Activated CD4-positive, alpha-beta T cell treated with anti-CD3 and anti-CD28 coated beads, Interleukin-2, Interleukin-4, amounts not matched to agents 100 ng/mL and 50 ng/mL, durations not matched to agents 16 hours and 8 hours (primary cell): ENCODE measurements around the gene RPP40.
"Not testable (repeated sequence)": the region's sequence is repeated elsewhere in the genome, so short reads cannot be mapped to it uniquely, and the experiment has no call there.

Source experiments
- DNase-seq: peaks from one replicate; pipeline ENCODE4 v3.0.0-alpha.2; 2020; ENCODE audit warnings: low spot score

The RPP40 gene, protein sequence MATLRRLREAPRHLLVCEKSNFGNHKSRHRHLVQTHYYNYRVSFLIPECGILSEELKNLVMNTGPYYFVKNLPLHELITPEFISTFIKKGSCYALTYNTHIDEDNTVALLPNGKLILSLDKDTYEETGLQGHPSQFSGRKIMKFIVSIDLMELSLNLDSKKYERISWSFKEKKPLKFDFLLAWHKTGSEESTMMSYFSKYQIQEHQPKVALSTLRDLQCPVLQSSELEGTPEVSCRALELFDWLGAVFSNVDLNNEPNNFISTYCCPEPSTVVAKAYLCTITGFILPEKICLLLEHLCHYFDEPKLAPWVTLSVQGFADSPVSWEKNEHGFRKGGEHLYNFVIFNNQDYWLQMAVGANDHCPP

DNA sequence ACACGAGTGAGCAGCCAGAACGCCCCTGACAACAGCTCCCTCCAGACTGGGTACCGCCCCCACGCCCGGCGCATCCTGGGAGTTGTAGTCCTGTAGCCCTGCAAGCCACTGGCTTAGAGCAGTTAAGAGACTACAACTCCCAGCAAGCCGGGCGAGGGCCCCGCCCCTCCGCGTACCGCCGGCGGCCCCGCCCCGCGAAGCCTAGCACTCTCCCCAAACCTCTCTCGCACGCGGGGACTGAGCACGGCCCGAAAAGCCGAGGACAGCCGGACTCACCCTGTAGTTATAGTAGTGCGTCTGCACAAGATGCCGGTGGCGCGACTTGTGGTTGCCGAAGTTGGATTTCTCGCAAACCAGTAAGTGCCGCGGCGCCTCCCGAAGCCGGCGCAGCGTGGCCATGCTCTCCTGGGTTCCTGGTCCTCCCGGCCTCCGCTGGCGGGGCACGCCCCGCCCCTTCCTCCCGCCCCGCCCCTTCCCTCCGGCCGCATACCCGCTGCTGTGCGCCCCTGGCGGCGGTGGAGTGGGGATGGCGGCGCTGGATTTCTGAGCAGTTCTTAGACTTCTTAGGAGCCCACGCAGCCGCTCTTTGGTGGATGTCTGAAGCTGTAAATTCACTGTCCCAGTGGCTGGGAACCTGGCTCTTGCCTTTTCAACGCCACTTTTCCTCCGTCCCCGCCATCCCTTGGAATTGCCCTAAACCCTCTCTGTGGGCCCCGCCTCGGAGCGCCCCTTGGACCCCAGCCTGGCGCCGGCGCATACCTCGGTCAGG, at the start of gene RPP40:
Gene RPP40, minus strand, starts transcription at position 434 of the 769 bp plus-strand sequence. Its CDS starts 35 bp downstream, at position 399.
- peak; percentile 98 for DNase-seq

DNA sequence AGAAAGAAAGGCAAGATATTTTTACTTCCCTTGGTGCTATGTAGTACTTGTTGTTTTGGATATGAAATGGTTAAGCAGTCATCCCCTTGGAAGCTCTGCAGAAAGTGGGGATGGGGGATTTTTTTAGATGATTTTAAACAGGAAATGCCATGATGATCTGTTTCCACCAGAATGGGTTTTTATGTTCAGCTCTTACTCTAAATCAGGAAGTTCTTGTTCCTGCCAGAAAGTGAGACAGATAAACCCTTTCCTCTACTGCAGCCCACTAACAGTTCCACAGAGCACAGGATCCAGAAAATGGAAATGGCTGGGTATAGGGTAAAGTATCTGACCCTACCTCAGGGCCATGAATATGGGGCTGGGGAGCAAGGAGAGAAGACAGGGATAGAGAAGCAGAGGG, 49.2 kb upstream of the RPP40 start:
- no peak for DNase-seq

DNA sequence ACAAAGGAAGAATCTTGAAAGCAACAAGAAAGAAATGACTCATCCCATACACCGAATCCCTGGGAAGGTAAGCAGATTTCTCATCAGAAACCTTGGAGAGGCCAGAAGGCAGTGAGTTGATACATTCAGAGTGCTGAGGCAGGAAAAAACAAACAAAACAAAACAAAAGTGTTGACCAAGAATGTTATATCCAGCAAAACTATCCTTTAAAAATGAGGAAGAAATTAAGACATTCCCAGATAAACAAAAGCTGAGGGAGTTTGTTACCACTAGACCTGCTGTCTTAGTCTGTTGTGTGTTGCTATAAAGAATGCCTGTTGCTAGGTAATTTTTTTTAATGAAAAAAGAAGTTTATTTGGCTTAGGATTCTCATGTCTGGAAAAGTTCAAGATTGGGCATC, 47.6 kb upstream of the RPP40 start:
- no peak for DNase-seq

DNA sequence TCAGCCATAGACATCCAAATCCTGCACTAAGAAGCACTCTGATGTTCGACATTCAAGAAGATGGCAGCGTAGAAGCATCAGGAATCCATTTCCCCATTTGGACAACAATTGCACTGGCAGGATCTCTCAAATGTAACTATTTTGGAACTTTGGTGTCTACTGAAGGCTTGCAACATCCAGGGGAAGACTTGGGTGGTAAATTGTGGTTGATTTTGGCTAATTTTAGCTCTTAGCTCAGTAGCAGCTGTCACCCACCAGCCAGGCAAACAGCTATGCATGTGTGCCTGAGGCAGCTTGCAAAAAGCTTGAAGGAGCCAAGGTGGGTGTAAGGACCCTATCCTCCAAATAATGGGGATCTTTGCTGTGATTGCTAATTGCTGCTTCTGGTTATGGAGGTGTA, 46.2 kb upstream of the RPP40 start:
- DNase-seq, result no peak

DNA sequence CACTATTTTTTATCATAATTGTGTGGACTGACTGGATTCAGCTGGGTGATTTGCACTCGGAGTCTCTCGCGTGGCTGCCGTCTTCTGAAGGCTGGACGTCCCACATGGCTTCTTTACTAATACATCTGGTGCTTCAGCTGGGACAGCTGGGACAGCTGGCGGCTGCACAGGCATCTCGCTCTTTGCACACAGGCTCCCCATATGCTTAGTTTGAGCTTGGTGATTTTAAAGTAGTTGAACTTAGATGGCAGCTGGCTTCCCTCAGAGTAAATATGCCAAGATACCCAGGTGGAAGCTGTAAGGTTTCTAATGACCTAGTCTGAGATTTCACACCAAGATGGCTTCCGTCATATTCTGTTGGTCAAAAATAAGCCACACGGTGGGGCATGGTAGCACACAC, 42.6 kb upstream of the RPP40 start:
- no peak for DNase-seq

DNA sequence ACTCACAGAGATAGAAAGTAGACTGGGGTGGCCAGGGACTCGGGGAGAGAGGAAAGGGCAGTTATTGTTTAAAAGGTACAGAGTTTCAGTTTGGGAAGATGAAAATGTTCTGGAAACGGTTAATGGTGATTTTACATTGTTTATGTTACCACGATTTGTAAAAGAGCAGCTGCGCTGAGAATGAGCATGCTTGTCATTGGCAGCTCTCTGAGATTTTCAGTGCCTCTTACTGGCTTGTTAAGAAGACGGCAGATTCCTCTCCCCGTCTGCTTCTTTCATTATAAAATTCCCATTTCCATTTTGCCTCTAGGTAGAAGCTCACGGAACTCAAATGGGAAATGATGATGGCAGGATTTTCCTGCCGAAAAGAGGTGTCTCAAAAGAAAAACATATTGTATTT, 41.6 kb upstream of the RPP40 start:
- no peak for DNase-seq

DNA sequence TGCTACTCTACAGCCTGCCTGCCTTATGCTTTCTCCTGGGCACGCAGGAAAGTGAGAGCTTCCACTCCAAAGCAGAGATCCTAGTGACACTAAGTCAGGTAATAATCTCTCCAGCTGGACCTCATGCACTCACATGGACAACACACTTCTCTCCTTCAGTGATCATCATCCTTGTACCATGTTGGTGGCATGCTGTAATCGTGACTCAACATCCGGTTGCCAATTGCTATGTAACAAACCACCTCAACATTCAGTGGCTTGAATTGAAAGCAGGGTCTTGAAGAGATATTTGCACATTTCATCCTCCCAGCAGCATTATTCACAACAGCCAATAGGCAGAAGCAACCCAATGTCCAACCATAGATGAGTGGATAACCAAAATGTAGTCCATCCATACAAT, 41.0 kb upstream of the RPP40 start:
- no peak for DNase-seq

DNA sequence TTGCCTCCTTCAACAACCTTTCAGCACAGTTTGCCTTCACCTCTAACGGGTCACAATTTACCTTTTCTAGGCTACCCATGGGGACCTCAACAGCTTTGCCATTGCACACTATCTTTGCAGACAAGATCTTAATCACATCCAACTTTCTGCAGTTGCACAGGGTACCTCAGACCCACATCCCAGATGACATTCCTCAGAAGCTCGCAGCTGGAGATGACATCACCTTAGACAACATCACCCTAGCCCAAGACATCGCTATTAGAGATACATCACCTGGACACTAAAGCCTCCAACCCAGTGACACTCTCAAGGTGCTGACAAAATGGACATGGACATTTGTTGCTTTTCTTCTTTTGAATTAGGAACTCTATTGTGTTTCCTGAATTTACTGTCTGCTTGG, 38.6 kb upstream of the RPP40 start:
- no peak for DNase-seq

DNA sequence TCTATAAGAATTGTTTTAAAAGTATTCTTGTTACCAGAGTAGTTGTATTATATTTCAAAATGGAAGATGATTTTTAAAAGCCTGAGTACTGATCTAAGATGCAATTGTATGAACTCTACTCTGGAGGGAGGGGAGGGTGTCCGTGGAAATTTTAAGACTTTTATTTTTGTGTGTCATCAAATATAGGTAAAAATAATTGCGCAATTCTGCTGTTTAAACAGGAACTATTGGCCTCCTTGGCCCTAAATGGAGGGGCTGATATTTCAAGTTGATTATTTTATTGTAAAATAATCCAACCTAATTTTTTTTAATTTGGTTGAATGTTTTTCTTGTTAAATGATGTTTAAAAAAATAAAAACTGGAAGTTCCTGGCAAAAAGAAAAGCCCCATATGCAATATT, 38.1 kb upstream of the RPP40 start:
- DNase-seq, result no peak

DNA sequence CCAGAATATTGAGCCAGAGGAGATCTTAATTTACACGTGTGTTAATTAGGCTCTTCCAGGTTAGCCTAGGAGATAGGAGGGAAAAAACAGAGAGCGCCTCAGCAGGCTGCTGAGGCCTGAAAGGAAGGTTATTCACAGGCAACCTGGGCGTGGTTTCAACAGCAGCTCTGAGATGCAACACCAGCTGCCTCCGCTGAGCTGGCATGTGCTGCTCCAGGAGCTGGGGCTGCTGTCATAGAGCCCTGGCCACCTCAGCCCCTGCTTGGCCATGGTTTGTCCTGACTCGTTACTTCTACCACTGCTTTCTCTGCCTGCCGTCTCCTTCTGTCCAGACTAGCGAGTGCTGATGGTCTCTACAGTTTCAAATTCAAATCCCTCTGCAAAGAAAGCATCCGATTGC, 32.4 kb upstream of the RPP40 start:
- no peak for DNase-seq

DNA sequence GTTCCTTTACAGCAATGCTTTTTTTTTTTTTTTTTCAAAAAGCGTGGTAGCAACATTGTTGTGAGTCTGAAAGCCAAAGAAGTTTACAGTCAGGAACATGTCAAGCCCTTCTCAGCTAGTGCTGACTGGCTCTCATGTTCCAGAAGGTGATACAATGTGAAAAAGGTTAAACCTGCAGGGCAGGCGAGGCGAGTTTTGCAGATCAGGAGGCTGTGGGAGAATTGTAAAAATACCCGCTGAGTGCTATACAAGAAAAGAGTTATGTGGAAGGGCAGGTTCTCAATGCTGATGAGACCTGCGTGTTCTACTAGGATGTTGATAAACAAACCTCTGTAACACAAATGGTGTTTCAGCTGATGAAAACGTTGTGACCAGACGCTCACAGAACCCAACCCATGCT, 30.9 kb upstream of the RPP40 start:
- DNase-seq, result no peak

DNA sequence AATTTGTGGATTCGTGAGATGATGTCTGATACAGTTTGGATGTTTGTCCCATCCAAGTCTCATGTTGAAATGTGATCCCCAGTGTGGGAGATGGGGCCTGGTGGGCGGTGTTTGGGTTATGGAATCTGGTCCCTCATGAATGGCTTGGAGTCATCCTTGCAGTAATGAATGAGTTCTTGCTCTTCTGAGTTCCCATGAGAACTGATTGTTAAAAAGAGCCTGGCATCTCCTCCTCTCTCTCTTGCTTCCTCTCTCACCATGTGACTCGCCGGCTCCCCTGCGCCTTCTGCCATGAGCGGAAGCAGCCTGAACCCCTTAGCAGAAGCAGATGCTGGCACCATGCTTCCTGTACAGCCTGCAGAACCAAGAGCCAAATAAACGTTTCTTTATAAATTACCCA, 30.5 kb upstream of the RPP40 start:
- no peak for DNase-seq

DNA sequence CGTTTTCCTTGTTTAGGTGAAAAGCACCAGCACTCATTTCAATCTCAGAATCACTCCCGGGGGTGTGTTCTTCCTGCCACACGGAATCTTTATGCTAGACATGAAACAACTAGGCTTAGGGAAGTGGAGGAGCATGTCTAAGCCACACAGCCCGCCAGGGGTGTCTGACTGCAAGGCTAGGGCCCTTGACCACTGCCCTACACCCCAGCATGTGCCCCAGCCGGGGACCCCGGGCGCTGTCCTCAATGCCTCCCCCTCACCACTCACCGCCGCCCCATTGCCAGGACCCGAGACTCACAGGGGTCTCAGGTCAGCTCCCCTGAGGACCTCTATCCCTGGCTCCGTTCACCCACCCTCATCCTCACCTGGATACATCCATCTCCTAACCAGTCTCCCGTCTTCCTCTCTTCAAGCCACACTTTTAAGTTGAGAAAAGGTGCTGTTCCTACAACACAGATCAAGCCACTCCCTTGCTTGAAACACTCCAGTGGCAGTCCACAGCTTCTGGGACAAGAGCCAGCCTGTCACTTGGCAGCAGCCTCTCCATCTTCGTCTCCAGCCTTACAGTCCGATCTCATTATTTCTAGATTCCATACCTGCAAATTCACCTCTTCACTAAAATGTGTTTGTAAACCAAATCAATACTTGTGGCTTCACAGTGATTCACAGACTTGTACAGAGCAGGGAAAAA, 29.5 kb upstream of the RPP40 start:
- not testable (repeated sequence) for DNase-seq

DNA sequence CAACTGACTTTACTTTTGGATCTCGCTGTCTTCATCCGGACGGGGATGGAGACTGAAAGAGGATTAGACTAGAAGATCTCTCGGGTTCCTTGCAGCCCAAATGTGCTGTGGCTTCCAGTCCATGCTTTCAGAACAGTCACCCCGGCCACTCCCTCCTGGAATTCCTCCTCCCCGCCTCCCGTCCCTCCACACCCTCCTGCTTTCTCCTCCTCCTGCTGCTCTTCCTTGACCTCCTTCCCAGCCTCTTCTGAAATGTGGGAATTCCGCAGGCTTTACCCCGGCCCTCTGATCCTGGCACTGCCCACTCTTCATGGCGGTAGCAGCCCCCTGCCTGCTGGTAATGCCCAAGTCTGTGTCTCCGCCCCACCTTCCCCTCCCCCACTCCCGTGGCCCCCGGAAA, 28.9 kb upstream of the RPP40 start:
- not testable (repeated sequence) for DNase-seq

DNA sequence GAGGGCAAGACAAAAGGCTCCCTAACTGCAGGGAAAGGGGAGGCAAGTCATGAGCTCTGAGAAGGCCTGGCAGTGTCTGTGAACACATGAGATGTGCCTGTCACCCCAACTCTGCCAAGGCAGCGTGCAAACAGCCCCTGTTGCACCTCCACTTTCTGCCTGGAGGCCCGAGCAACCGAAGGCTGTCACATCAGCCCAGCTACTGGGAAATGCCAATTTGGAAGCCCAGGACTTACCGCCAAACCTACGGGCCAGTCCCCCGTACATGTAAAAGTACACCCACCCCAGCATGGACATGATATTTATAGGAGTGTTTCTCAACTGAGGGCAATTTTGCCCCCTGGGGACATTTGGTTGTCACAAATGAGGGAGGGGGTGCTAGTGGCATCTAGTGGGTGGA, 27.3 kb upstream of the RPP40 start:
- DNase-seq, result no peak

DNA sequence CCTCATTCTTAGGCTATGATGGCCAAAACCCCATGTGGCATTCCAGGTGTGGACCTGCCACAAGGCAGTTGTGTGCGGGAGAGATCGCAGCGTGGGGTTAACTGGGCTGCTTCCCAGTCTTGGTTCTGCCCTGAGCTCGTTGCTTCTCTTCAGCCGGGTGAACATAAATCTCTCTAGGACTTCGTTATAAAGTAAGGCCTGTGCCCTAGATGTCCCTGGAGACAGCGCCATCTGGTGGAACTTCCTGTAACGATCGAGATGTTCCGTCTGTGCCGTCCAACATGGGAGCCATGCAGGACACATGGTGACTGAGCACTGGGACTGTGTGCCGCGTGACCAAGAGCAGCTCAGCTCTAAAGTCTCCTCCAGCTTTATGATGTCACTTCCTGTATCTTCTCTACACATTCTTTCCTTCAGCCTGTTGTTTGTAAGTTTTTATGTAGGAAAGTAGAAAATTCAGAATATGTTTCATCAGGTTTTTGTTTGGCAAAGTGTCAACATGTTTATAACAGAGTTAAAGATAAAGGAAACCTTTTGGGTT, 26.8 kb upstream of the RPP40 start:
- DNase-seq, result peak; percentile 78

DNA sequence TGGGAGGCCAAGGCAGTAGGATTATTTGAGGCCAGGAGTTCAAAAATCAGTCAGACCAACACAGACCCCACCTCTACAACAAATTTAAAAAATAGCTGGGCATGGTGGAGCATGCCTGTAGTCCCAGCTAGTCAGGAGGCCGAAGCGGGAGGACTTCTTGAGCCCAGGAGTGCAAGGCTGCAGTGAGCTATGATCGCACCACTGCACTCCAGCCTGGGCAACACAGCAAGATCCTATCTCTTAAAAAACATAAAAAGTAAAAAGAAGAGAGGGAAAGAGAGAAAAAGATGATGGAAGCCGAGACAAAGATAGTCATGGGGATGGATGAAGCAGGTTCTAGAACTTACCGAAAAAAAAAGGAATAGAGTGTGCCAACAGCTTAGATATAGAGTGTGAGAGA, 25.8 kb upstream of the RPP40 start:
- no peak for DNase-seq

DNA sequence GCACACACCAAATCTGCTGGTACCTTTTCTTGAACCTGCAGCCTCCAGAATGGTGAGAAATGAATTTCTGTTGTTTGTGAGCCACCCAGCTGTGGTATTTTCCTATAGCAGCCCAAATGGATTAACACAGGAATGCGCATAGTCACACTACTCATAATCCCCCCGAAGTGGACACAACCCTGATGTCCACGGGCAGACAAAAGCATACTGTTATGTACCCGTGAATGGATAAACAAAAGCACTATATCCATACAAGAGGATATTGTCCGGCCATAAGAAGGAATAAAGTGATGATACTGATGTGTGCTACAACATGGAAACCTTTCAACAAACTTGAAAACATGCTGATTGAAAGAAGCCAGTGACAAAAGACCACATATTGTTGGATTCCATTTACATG, 25.1 kb upstream of the RPP40 start:
- DNase-seq, result no peak

DNA sequence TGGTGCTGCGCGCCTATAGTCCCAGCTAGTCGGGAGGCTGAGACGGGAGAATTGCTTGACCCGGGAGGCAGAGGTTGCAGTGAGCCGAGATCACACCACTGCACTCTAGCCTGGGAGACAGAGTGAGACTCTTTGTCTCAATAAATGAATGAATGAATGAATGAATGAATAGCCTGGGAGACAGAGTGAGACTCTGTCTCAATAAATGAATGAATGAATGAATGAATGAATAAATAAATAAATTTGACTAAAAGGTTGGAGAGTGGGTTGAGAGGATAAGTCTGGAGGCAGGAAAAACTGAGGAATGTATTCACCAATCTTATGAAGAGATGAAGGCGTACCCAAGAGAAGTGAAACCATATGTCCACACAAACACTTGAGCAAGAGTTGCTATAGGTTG, 24.5 kb upstream of the RPP40 start:
- no peak for DNase-seq

DNA sequence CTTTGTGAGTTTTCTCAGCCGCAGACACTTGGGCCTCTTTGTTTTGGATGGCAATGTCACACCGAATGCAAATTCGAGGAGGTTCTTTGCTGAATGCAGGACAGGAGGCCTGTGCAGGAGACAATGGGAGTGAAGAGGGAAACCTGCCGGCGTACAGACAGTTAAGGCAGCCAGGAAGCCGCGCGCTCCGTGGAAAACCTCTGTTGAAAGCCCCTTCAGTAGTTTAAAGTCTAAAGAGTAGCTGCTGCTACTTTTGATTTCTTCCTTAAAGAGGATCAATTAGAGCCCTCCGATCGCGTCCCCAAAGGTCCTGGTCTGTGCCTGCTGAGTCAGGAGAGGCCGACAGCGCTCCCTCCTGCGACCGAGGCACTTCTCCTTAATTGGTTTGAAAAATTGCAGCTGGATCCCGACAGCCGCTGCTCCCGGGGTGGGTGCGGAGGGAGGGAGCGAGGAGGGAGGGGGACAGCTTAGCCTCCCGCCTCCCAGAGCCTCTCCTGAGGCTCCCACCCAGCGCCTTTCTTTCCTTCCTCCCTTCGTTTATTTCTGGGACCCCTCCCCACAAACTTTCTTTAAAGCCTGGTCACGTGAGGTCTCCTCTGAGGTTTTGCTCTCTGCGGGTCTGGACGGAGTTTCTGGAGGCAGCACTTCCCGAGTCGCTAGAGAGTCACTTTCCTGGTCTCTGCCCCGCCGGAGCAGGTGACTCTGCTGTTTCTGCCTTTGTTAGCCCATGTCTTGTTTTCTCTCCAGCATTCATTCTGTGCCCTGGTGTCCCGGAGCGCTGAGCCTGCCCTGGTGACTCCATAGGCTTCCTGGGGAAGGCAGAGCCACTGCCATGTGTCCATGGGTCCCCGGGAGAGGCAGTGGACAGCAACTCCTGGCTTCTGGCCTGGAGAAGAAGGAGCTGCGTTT, 22.3 kb upstream of the RPP40 start:
- no peak for DNase-seq

DNA sequence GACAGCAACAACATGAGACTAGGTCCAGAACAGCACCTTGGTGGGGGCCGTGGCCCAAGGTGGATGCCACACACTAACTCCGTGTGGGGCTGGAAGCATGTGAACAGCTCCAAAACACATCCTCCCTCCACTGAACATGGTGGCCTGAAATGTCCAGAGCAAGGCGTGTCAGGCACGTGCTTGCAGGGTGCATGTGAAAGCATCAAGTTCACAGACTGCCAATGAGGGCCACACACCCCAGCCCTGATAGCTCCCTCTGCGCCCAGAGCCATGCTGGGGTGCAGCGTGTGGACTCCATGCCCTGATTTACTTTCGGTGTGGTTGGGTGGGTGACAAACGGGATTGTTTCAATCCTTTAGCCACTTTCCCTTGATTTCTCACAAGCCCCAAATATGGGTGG, 20.1 kb upstream of the RPP40 start:
- DNase-seq, result no peak

DNA sequence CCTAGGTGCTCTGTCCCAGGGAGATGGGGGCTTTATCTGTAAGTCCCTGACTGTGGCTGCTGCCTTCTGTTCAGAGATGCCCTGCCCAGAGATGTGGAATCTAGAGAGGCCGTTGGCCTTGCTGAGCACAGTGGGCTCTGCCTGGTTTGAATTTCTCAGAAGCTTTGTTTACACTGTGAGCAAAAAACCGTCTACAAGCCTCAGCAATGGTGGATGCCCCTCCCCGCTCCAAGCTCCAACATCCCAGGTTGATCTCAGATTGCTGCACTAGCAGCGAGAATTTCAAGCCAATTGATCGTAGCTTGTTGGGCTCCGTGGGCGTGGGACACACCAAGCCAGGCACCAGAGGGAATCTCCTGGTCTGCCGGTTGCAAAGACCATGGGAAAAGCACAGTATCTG, 16.3 kb upstream of the RPP40 start:
- no peak for DNase-seq
